GM19023 (cell line): ENCODE results near the gene PAM.
"Not testable (repeated sequence)": the region's sequence is repeated elsewhere in the genome, so short reads cannot be mapped to it uniquely, and the experiment has no call there.

Source experiments
- ATAC-seq: cut with Tn5 transposase; IDR thresholded peaks from one replicate; pipeline ENCODE4 v1.9.1; 2021; ENCODE audit warnings: mild to moderate bottlenecking, moderate library complexity; ENCODE audit not compliant: unreplicated experiment

PAM gene

GRCh38 chr5:102975457-102976182 is 220.5 kb downstream of the PAM start:
- no peak for ATAC-seq

DNA sequence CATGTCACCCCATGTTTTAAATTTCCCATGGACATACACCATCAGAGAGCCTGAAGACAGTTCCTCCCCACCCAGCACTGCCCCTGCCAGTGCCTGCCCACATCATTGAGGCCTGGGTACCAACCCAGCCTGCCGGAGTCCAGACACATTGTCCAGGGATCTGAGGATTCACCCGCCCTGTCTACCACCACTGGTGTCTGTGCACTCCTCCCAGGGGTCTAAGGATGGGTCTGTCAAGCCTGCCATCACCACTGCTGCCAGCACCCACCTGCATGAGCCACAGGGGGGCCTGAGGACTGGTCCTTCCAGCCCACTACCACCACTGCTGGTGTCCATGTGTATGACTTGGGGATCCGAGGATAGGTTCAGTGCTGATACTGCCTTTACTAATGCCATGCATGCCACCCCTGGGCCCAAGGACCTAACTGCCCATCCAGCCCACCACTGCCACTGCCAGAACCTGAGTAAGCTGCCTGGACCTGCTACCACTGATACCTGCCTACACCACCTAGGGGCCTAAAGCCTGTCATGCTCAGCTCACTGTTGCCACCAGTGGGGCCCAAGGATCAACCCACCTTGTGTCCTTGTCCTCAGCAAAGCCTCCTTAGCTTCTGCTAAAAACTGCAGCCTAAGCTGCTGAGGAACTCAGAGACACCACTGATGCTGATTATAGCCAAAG is 227.0 kb downstream of the PAM start:
- ATAC-seq, result no peak

DNA sequence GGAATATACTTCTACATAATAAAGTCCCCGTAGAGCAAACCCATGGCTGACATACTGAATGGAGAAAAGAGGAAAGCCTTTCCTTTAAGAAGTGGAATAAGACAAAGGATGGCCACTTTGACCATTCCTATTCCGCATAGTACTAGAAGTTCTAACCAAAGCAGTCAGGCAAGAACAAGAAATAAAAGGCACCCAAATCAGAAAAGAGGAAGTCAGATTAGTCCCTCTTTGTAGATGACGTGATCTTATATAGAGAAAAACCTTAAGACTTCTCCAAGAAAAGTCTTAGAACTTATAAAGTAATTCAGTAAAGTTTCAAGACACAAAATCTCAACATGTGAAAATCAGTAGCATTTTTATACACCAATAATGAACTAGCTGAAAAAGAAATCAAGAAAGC is 231.0 kb downstream of the PAM start:
- no peak for ATAC-seq

GRCh38 chr5:102988459-102988858 is 233.4 kb downstream of the PAM start:
- ATAC-seq, result no peak

- ATAC-seq, result no peak
Observed at GRCh38 chr5:102991802-102992201, 236.7 kb downstream of the PAM start.

- no peak for ATAC-seq
Observed at GRCh38 chr5:102996011-102996575, 241.0 kb downstream of the PAM start.

DNA sequence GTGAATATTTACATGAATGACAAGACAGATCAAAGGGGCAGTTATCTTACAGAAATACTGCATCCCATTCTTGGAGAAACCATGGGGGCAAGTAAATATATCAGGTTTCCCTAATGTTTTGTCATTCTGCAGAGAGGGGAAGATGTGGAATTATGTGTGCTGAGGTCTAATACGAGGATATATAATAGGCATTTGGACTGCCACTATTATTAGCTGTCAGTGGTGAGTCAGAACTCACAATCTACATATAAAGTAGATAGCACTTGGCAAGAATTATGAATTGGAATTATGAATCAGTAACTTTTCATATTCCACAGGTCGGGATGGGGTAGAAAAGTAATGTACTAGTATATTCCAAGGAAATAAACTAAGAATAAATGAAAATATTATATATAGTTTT is 243.1 kb downstream of the PAM start:
- no peak for ATAC-seq

GRCh38 chr5:102999191-102999590 is 244.1 kb downstream of the PAM start:
- no peak for ATAC-seq

- ATAC-seq, result not testable (repeated sequence)
Observed at GRCh38 chr5:102999621-103000020, 244.5 kb downstream of the PAM start.

DNA sequence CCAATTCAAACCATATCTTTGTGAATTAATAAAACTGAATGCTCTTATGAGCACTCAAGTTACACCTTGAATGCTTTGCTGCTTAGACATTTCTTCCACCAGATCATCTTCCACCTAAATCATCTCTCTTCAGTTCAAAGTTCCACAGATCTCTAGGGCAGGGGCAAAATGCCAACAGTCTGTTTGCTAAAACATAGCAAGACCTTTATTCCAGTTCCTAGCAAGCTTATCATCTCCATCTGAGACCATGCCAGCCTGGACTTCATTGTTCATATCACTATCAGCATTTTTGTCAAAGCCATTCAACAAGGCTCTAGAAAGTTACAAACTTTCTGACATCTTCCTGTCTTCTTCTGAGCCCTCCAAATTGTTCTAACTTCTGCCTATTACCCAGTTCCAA is 245.0 kb downstream of the PAM start:
- no peak for ATAC-seq

GRCh38 chr5:103003872-103004271 is 248.8 kb downstream of the PAM start:
- ATAC-seq, result no peak

DNA sequence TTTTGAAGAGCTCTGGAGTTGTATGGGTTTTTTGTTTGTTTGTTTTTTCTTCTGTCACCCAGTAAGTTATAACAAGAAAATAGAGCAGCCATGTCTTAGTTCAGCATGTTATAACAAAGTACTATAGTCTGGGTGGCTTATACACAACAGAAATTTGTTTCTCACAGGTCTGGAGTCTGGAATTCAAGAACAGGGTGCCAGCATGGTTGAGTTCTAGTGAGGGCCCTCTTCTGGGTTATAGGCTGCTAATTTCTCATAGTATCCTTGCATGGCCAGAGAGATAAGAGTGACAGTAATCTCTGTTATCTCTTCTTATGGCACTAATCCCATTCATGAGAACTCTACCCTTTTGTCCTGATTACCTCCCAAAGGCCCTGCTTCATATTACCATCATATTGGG is 250.2 kb downstream of the PAM start:
- ATAC-seq, result no peak

- ATAC-seq, result no peak
Observed at GRCh38 chr5:103006921-103007320, 251.8 kb downstream of the PAM start.

DNA sequence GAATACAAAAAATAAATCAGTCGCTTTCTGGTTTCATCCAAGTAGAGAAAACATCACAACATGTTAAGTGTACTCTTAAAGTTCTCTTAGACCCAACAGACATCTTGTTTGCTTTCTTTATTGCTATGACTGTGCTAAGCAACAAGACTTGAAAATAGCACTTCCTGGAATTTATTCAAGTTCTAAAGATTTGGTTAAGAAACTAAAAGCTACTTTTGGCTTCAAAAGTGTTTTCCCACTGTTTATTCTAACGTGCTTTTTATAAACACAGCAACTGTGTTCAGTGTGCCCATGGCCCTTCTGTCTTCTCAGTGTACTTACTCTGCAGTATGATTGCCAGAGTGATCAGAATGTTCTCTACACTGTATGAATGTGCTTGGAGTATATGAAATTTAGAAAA is 255.1 kb downstream of the PAM start:
- no peak for ATAC-seq

DNA sequence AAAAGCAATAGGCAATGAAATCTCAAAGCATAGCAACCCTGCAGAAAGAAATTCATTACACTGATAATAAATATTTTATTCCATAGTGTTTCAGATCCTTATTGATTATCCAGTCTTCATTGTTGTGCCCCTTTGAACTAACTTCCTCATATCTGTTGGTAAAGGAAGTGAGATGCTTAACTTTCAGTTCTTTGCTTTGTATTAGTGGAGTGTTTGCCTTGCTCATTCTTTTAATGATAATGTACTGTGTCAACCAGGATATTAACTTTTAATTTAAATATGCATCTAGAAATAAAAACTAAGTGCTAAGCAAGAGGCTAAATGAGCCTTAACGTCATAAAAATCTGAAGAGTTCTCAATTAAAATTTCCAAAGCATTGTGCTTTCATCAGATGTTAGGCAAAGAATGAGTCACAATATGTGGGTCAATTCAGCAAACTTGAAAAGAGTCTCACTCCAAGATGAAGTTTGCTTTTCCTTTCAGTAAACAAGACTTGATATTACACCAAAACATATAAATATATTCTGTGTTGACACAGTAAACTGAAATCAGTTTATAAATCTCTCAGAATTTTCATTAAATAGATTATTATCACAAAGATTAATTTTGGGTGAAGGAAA is 258.9 kb downstream of the PAM start:
- no peak for ATAC-seq

DNA sequence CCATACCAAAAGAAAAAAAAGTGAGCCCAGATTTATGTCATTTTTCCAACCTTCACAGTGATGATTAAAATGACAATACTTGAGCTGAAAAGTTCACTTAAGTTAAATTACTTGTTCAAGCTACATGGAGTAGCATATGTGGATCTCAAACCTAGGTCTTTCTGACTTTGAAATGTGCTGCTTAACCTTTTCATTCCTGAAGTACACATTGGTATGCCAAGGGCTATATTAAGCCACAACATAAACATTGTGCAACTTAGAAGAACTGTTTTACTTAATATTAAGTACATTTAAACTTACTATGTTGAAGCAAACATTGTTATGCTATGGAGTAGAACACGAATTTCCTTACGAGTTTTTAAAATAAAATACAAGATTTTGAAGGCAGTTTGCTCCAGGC is 259.9 kb downstream of the PAM start:
- no peak for ATAC-seq

DNA sequence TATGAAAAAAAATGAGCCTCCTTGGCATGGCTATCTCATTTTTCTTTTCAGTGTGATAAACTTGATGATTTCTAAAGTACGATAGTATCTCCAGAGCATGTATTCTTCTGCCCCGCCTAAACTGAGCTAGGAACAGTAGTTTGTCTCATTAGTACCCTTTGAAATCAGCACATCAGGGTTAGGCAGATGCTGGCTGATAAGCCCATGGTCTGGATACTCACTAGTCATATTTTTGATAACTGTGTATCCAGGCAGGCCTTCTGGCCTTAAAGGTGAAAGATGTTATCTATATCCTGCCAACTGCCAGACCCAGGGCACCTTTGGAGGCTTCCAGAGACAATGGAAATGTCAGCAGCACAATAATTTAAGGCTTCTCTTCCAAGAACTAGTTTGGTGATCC is 261.1 kb downstream of the PAM start:
- no peak for ATAC-seq

GRCh38 chr5:103019804-103020203 is 264.7 kb downstream of the PAM start:
- ATAC-seq, result no peak

DNA sequence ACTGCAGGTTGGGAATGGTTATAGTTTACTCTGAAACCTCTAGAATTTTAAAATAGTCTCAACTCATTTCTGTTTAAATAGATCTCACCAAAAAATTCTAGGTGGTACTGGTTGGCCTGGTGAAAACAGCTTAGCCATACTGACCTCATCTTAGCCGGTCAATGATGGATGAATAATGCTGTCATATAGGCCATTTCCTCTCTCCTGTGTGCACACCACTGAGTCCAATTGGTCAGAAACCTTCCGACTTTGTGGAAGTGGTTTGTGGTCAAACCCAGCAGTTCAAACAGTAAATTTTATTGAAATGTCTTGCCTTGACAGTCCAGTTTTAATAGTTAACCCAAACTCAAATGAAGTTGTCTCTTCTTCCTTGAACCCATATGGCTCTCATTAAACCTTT is 266.2 kb downstream of the PAM start:
- ATAC-seq, result peak; percentile 72

GRCh38 chr5:103027267-103027666 is 272.2 kb downstream of the PAM start:
- ATAC-seq, result no peak

DNA sequence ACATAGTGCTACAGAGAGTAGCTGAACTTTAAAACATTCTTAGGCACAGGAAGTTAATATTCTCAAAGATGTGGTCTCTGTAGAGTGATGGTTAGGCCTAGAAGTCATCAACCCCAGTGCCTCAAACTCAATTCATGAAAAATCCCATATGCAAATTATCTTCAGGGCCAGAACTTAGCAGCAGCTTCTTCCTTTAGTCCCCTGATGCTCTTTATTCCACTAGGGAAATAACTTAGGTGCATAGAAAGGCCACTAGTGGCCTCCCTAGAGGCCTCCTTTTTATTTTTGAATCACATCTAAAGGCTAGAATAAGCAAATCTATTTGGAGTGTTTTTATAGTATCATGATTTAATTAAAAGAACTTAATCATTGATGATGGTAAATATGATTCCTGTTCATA is 276.5 kb downstream of the PAM start:
- ATAC-seq, result no peak

DNA sequence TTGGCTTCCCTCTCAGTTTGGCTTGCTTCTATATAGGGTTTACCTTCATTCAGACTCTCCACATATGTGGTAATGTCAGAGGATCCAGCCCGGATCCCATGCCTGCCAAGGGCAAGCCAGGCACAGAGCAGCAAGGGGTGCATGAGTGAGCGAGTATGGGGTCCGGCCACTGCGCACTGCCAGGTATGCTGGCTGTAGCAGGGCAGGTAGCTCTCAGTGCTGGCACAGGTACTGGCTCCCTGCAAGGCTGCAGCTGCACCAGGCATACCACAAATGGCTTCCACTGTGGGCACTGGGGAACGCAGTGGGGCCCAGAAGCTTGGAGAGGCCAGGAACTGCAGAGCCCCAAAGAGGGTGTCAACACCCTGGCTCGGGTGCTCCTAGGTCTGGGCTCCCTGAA is 278.6 kb downstream of the PAM start:
- ATAC-seq, result no peak
